LNCaP clone FGC (cell line): ENCODE data around the gene SGSH.

ENCODE experiments used
- DNase-seq: peaks from one replicate; pipeline ENCODE4 v3.0.0-alpha.2; 2011; ENCODE audit warnings: low read depth
- H3K4me3 ChIP-seq: 2 replicates; pipeline ENCODE4 v1.5.1; 2011; ENCODE audit warnings: mild to moderate bottlenecking, low read depth, low read length, control low read depth
- CTCF ChIP-seq: IDR thresholded peaks from 2 replicates; pipeline ENCODE4 v1.5.1; 2012; ENCODE audit warnings: mild to moderate bottlenecking; ENCODE audit not compliant: control insufficient read depth, insufficient read depth; ENCODE audit errors: extremely low read depth

The SGSH gene

DNA sequence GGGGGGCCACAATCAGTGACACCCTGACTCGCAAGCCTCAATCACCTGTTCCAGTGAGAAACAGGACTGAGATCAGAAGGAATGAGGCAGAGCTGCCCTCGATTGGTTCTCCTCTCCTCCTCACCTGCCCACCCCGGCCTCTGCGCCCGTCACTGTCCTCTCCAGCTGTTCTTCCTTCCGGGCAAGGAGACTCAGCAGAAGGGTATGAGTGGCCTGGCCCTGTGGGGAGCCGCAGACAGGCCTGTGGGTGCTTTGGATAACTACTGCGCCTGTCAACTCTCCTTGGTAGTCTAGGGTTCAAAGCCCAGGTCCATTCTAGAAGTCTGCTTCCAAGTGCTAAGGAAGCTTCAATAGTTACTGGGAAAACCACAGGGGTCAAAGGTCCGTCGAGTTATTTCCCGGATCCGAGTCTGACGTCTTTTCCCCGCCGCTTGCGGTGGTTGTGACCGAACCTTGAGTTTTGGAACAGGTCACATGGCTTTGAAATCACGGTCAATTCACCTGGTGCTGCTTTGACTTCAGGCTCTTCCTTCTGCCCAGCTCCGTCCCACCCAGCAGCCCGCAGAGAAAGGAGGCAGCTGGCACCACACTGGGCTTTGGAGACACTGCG is 42.0 kb downstream of the SGSH start:
- H3K4me3 ChIP-seq, result no peak overlapping the region
- TF ChIP-seq CTCF, result no peak
- no peak for DNase-seq

- no peak for DNase-seq
- no peak for TF ChIP-seq CTCF
- H3K4me3 ChIP-seq, result no peak overlapping the region
These were observed 43.4 kb downstream of the SGSH start for GRCh38 chr17:80176757-80177156.

DNA sequence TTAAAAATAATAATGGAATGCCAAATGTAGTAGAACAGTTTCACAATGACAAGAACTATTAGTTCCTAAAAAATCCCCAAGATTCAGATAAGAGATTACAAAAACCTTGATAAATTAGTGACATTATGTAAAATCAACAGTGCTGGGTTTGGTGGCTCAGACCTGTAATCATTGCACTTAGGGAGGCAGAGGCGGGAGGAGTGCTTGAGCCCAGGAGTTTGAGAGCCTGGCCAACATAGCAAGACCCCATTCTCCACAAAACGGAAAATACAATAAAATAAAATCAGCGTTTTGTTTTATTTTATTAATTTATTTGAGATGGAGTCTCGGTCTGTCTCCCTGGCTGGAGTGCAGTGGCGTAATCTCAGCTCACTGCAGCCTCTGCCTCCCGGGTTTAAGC is 46.2 kb downstream of the SGSH start:
- H3K4me3 ChIP-seq, result no peak overlapping the region
- TF ChIP-seq CTCF, result no peak

GRCh38 chr17:80173126-80173525 is 47.0 kb downstream of the SGSH start:
- no peak for TF ChIP-seq CTCF
- DNase-seq, result no peak

More for the DNA sequence above, 46.2 kb downstream of the SGSH start:
- no peak for DNase-seq

GRCh38 chr17:80171681-80172080 is 48.5 kb downstream of the SGSH start:
- DNase-seq, result no peak
- no peak overlapping the region for H3K4me3 ChIP-seq
- TF ChIP-seq CTCF, result no peak

More at GRCh38 chr17:80173126-80173525, 47.0 kb downstream of the SGSH start:
- no peak overlapping the region for H3K4me3 ChIP-seq

- no peak for TF ChIP-seq CTCF
- peak within 1 kb of the TSS; percentile 62 for H3K4me3 ChIP-seq
- DNase-seq, result peak; percentile 92
These were observed 50.2 kb downstream of the SGSH start, which contains the start of gene CARD14 for GRCh38 chr17:80169784-80170500. Gene CARD14, plus strand, starts transcription at chr17:80170030. Its CDS starts 11,409 bp downstream, at chr17:80181439.
